ENCODE data around the gene MARCKS.

The MARCKS gene

GRCh38 chr6:113871975-113872374 is 14.8 kb downstream of the MARCKS start:
- no peak overlapping the region for H3K4me3 ChIP-seq (ENCODE audit: low read length)
- no peaks in the 10 kb centered on the region for H3K27me3 ChIP-seq (replicated peaks; ENCODE audit: control insufficient read depth, insufficient read depth, low read length)
- H3K9me3 ChIP-seq (ENCODE audit: control insufficient read depth, low read length): no peaks in the 10 kb centered on the region
- no peak overlapping the region for H3K9ac ChIP-seq (ENCODE audit: low read length)
- DNase-seq (ENCODE audit: low read depth): no peak
- peaks cover 8% of the 10 kb centered on the region for H3K4me1 ChIP-seq (ENCODE audit: control insufficient read depth, insufficient read depth, low read length)
- no peaks in the 10 kb centered on the region for H3K36me3 ChIP-seq (ENCODE audit: control insufficient read depth, insufficient read depth, low read length, severe bottlenecking)

GRCh38 chr6:113873043-113873667 is 16.0 kb downstream of the MARCKS start:
- DNase-seq (ENCODE audit: low read depth): no peak
- no peak overlapping the region for H3K9ac ChIP-seq (ENCODE audit: low read length)
- peaks cover 8% of the 10 kb centered on the region for H3K4me1 ChIP-seq (ENCODE audit: control insufficient read depth, insufficient read depth, low read length)
- no peaks in the 10 kb centered on the region for H3K9me3 ChIP-seq (ENCODE audit: control insufficient read depth, low read length)
- H3K36me3 ChIP-seq (ENCODE audit: control insufficient read depth, insufficient read depth, low read length, severe bottlenecking): no peaks in the 10 kb centered on the region
- H3K4me3 ChIP-seq (ENCODE audit: low read length): no peak overlapping the region
- no peaks in the 10 kb centered on the region for H3K27me3 ChIP-seq (replicated peaks; ENCODE audit: control insufficient read depth, insufficient read depth, low read length)

GRCh38 chr6:113875470-113875869 is 18.3 kb downstream of the MARCKS start:
- peaks cover 12% of the 10 kb centered on the region for H3K4me1 ChIP-seq (ENCODE audit: control insufficient read depth, insufficient read depth, low read length)

GRCh38 chr6:113876695-113877094 is 19.6 kb downstream of the MARCKS start:
- DNase-seq (ENCODE audit: low read depth): no peak
- H3K4me1 ChIP-seq (ENCODE audit: control insufficient read depth, insufficient read depth, low read length): peaks cover 12% of the 10 kb centered on the region
- H3K4me3 ChIP-seq (ENCODE audit: low read length): no peak overlapping the region
- no peaks in the 10 kb centered on the region for H3K9me3 ChIP-seq (ENCODE audit: control insufficient read depth, low read length)
- no peaks in the 10 kb centered on the region for H3K36me3 ChIP-seq (ENCODE audit: control insufficient read depth, insufficient read depth, low read length, severe bottlenecking)
- no peak overlapping the region for H3K9ac ChIP-seq (ENCODE audit: low read length)
- H3K27me3 ChIP-seq (replicated peaks; ENCODE audit: control insufficient read depth, insufficient read depth, low read length): no peaks in the 10 kb centered on the region

More at GRCh38 chr6:113875470-113875869, 18.3 kb downstream of the MARCKS start:
- DNase-seq (ENCODE audit: low read depth): peak; percentile 71
- H3K36me3 ChIP-seq (ENCODE audit: control insufficient read depth, insufficient read depth, low read length, severe bottlenecking): no peaks in the 10 kb centered on the region
- no peak overlapping the region for H3K9ac ChIP-seq (ENCODE audit: low read length)
- no peaks in the 10 kb centered on the region for H3K9me3 ChIP-seq (ENCODE audit: control insufficient read depth, low read length)
- H3K4me3 ChIP-seq (ENCODE audit: low read length): no peak overlapping the region
- H3K27me3 ChIP-seq (replicated peaks; ENCODE audit: control insufficient read depth, insufficient read depth, low read length): no peaks in the 10 kb centered on the region

GRCh38 chr6:113879186-113880096 is 22.3 kb downstream of the MARCKS start:
- peak; percentile 87 for DNase-seq (ENCODE audit: low read depth)

GRCh38 chr6:113881478-113881980 is 24.4 kb downstream of the MARCKS start:
- peaks cover 5% of the 10 kb centered on the region for H3K4me1 ChIP-seq (ENCODE audit: control insufficient read depth, insufficient read depth, low read length)
- no peak overlapping the region for H3K9ac ChIP-seq (ENCODE audit: low read length)
- no peak overlapping the region for H3K4me3 ChIP-seq (ENCODE audit: low read length)
- no peak for DNase-seq (ENCODE audit: low read depth)
- H3K27me3 ChIP-seq (replicated peaks; ENCODE audit: control insufficient read depth, insufficient read depth, low read length): no peaks in the 10 kb centered on the region
- H3K9me3 ChIP-seq (ENCODE audit: control insufficient read depth, low read length): no peaks in the 10 kb centered on the region
- H3K36me3 ChIP-seq (ENCODE audit: control insufficient read depth, insufficient read depth, low read length, severe bottlenecking): no peaks in the 10 kb centered on the region

More at GRCh38 chr6:113879186-113880096, 22.3 kb downstream of the MARCKS start:
- peak overlapping the region; percentile 58 for H3K4me3 ChIP-seq (ENCODE audit: low read length)
- H3K9me3 ChIP-seq (ENCODE audit: control insufficient read depth, low read length): no peaks in the 10 kb centered on the region
- no peaks in the 10 kb centered on the region for H3K27me3 ChIP-seq (replicated peaks; ENCODE audit: control insufficient read depth, insufficient read depth, low read length)
- peak overlapping the region; percentile 49 for H3K9ac ChIP-seq (ENCODE audit: low read length)
- H3K4me1 ChIP-seq (ENCODE audit: control insufficient read depth, insufficient read depth, low read length): peaks cover 12% of the 10 kb centered on the region
- H3K36me3 ChIP-seq (ENCODE audit: control insufficient read depth, insufficient read depth, low read length, severe bottlenecking): no peaks in the 10 kb centered on the region

- Histone ChIP-seq H3K36me3 (ENCODE audit: control insufficient read depth, insufficient read depth, low read length, severe bottlenecking) (no peaks in the 10 kb centered on the region), H3K9me3 (ENCODE audit: control insufficient read depth, low read length) (no peaks in the 10 kb centered on the region), H3K9ac (ENCODE audit: low read length) (no peak overlapping the region), H3K27me3 (replicated peaks; ENCODE audit: control insufficient read depth, insufficient read depth, low read length) (no peaks in the 10 kb centered on the region), H3K4me1 (ENCODE audit: control insufficient read depth, insufficient read depth, low read length) (peaks cover 5% of the 10 kb centered on the region), H3K4me3 (ENCODE audit: low read length) (no peak overlapping the region)
- peak; percentile 50 for DNase-seq (ENCODE audit: low read depth)
These were observed 25.3 kb downstream of the MARCKS start for GRCh38 chr6:113882336-113883022.

GRCh38 chr6:113884011-113884410 is 26.9 kb downstream of the MARCKS start:
- DNase-seq (ENCODE audit: low read depth): no peak
- H3K9me3 ChIP-seq (ENCODE audit: control insufficient read depth, low read length): no peaks in the 10 kb centered on the region
- H3K27me3 ChIP-seq (replicated peaks; ENCODE audit: control insufficient read depth, insufficient read depth, low read length): no peaks in the 10 kb centered on the region
- no peak overlapping the region for H3K4me3 ChIP-seq (ENCODE audit: low read length)
- H3K36me3 ChIP-seq (ENCODE audit: control insufficient read depth, insufficient read depth, low read length, severe bottlenecking): no peaks in the 10 kb centered on the region
- H3K9ac ChIP-seq (ENCODE audit: low read length): no peak overlapping the region
- peaks cover 4% of the 10 kb centered on the region for H3K4me1 ChIP-seq (ENCODE audit: control insufficient read depth, insufficient read depth, low read length)

- no peaks in the 10 kb centered on the region for H3K27me3 ChIP-seq (replicated peaks; ENCODE audit: control insufficient read depth, insufficient read depth, low read length)
- no peak overlapping the region for H3K4me3 ChIP-seq (ENCODE audit: low read length)
- peaks cover under 1% of the 10 kb centered on the region for H3K9me3 ChIP-seq (ENCODE audit: control insufficient read depth, low read length)
- no peak for DNase-seq (ENCODE audit: low read depth)
- no peaks in the 10 kb centered on the region for H3K36me3 ChIP-seq (ENCODE audit: control insufficient read depth, insufficient read depth, low read length, severe bottlenecking)
- no peak overlapping the region for H3K9ac ChIP-seq (ENCODE audit: low read length)
- H3K4me1 ChIP-seq (ENCODE audit: control insufficient read depth, insufficient read depth, low read length): no peaks in the 10 kb centered on the region
These were observed 29.4 kb downstream of the MARCKS start for GRCh38 chr6:113886512-113886911.

- Histone ChIP-seq H3K36me3 (ENCODE audit: control insufficient read depth, insufficient read depth, low read length, severe bottlenecking) (no peaks in the 10 kb centered on the region), H3K27me3 (replicated peaks; ENCODE audit: control insufficient read depth, insufficient read depth, low read length) (no peaks in the 10 kb centered on the region), H3K9me3 (ENCODE audit: control insufficient read depth, low read length) (peaks cover 12% of the 10 kb centered on the region), H3K4me1 (ENCODE audit: control insufficient read depth, insufficient read depth, low read length) (no peaks in the 10 kb centered on the region), H3K9ac (ENCODE audit: low read length) (no peak overlapping the region), H3K4me3 (ENCODE audit: low read length) (no peak overlapping the region)
- DNase-seq (ENCODE audit: low read depth): no peak
These were observed 31.3 kb downstream of the MARCKS start for GRCh38 chr6:113888493-113888892.

Data from adipocyte (in vitro differentiated cells).